ENCODE measurements around the gene ZNF280C.

Gene ZNF280C

GRCh38 chrX:130176942-130177341, 91.8 kb downstream of the ZNF280C start:
- no peak for DNase-seq (ENCODE audit: low spot score)

- DNase-seq (ENCODE audit: low spot score), result no peak
Measured at GRCh38 chrX:130176354-130176776, 92.3 kb downstream of the ZNF280C start.

GRCh38 chrX:130174937-130175336, 93.8 kb downstream of the ZNF280C start:
- DNase-seq (ENCODE audit: low spot score), result no peak

GRCh38 chrX:130174045-130174704, 94.5 kb downstream of the ZNF280C start:
- DNase-seq (ENCODE audit: low spot score), result peak; percentile 71

GRCh38 chrX:130173190-130173895, 95.4 kb downstream of the ZNF280C start:
- peak; percentile 73 for DNase-seq (ENCODE audit: low spot score)

GRCh38 chrX:130172127-130172845, 96.4 kb downstream of the ZNF280C start:
- DNase-seq (ENCODE audit: low spot score), result no peak

GRCh38 chrX:130171446-130172126, 97.1 kb downstream of the ZNF280C start, which contains the start of gene RAB33A:
Gene RAB33A (plus strand): TSS chrX:130171962. CDS start chrX:130172063, 101 bp downstream.
- DNase-seq (ENCODE audit: low spot score), result no peak

- peak; percentile 44 for DNase-seq (ENCODE audit: low spot score)
Measured at GRCh38 chrX:130170752-130171445, 97.8 kb downstream of the ZNF280C start.

- no peak for DNase-seq (ENCODE audit: low spot score)
Measured at GRCh38 chrX:130167040-130167439, 101.7 kb downstream of the ZNF280C start.

GRCh38 chrX:130166503-130166777, 102.3 kb downstream of the ZNF280C start:
- DNase-seq (ENCODE audit: low spot score), result no peak

GRCh38 chrX:130165703-130166502, 102.8 kb downstream of the ZNF280C start, which contains the start of gene AIFM1:
Gene AIFM1 (minus strand): TSS chrX:130165841. CDS start chrX:130165656, 185 bp downstream.
- DNase-seq (ENCODE audit: low spot score), result peak; percentile 94

GRCh38 chrX:130165181-130165702, 103.5 kb downstream of the ZNF280C start:
- DNase-seq (ENCODE audit: low spot score), result no peak

GRCh38 chrX:130163398-130163797, 105.3 kb downstream of the ZNF280C start:
- no peak for DNase-seq (ENCODE audit: low spot score)

- no peak for DNase-seq (ENCODE audit: low spot score)
Measured at GRCh38 chrX:130162094-130162735, 106.5 kb downstream of the ZNF280C start.

- no peak for DNase-seq (ENCODE audit: low spot score)
Measured at GRCh38 chrX:130159776-130160175, 108.9 kb downstream of the ZNF280C start.

- DNase-seq (ENCODE audit: low spot score), result no peak
Measured at GRCh38 chrX:130158311-130158710, 110.4 kb downstream of the ZNF280C start.

- DNase-seq (ENCODE audit: low spot score), result no peak
Measured at GRCh38 chrX:130155564-130155963, 113.1 kb downstream of the ZNF280C start.

Measured in AG20443 (cell line).